Pancreas (tissue), 10 donors: ENCODE measurements around the gene SLC40A1. TPM values are rescaled to one million over a fixed set of nuclear protein-coding genes. Genes with fewer than 3 reads are reported as not detected.

Experiments used
- ATAC-seq, 4 donors: fragments of 200-7000 bp; cut with Tn5 transposase; one replicate each; pipeline versions ENCODE4 v1.8.0 to v1.9.1; 2020; ENCODE audit warnings: mild to moderate bottlenecking in 4 of 4, moderate library complexity in 4 of 4
- DNase-seq, 6 donors: peaks; one replicate each; pipeline ENCODE4 v3.0.0-alpha.2; 2020
- FAIRE-seq: peaks from 2 replicates; lab custom pipeline; 2012; peaks lifted over from hg19 to GRCh38; lab: Jason Lieb, UNC
- H3K27ac ChIP-seq, 4 donors: fragments of 200-600 bp; sonication (generic); 1 replicate in 3 of 4; 2 replicates in 1 of 4; pipeline versions ENCODE4 v1.5.0 to v1.8.0; 2020
- H3K27me3 ChIP-seq, 4 donors: fragments of 200-600 bp; one replicate each; pipeline ENCODE4 v1.8.0; 2021
- H3K36me3 ChIP-seq, 3 donors: fragments of 200-600 bp; sonication (generic) in 1 of 3; one replicate each; pipeline versions ENCODE4 v1.5.0 to v1.8.0; 2020 to 2021
- H3K4me1 ChIP-seq, 3 donors: fragments of 200-600 bp; one replicate each; pipeline ENCODE4 v1.8.0; 2021
- H3K4me3 ChIP-seq, 4 donors: fragments of 200-600 bp; sonication (generic) in 2 of 4; one replicate each; pipeline versions ENCODE4 v1.5.0 to v1.8.0; 2020 to 2021
- H3K9me3 ChIP-seq, 4 donors: fragments of 200-600 bp; one replicate each; pipeline ENCODE4 v1.8.0; 2021
- WGBS, 2 donors: extraction: QIAGEN DNeasy Blood & Tissue Kit; methylation state at CpG; one replicate each; pipeline ENCODE4 v1.1.7; 2013; 5-methylcytosine and 5-hydroxymethylcytosine counted together
- intact Hi-C, 3 donors: fragments of 100-400 bp; cut with DNase I; formaldehyde crosslinking; loops; one replicate each; pipeline versions ENCODE4 v1.11.1 to v1.14.2; 2022
- polyA plus RNA-seq, 2 donors: library from polyadenylated mRNA; stranded (reverse); fragments of 200-250 nt; gene quantifications; one replicate each; pipeline ENCODE4 v1.2.3, GENCODE V29; 2013
- total RNA-seq, 6 donors: library from RNA; stranded (reverse); fragmentation: NEBNext Ultra II Directional in 4 of 6; extraction: Animal tissue kit (Norgen Biotek cat#: 25700) in 4 of 6; gene quantifications; one replicate each; pipeline versions ENCODE4 v1.2.1 to v1.2.4, GENCODE V29; 2021 to 2023
- TF ChIP-seq, protein P1 (sequence below), 4 donors: fragments of 200-600 bp; sonication (generic) in 3 of 4; IDR thresholded peaks; one replicate each; pipeline versions ENCODE4 v1.5.0 to v1.8.0; 2021; ENCODE audit warnings: antibody characterized with exemption in 4 of 4
- donor health status: healthy with polysubstance abuse.
- donor health status: DM: no; HTN: no; CAD: no; lungs with moderate emphysema.
- donor health status: DM: no; HTN: no; CAD: no.
- donor health status: control.
- donor health status: control.
- donor health status: Bipolar disorder and iron deficiency.
- donor health status: DM: yes; HTN: yes; CAD: no.
- donor health status: DM: no; HTN: no; CAD: no.
- donor health status: DM: no; HTN: no; CAD: no.
- donor health status: DM: yes; HTN: yes; CAD: no.

SLC40A1 gene
- total and polyA plus RNA-seq, 8 donors, result 14.0 to 65.8 (median 40.4) TPM

- H3K4me1 ChIP-seq, result no peaks in the 10 kb centered on the region
- WGBS, 2 donors, result 52 to 60% methylated on average over 1 of the region's 1 CpG
- TF ChIP-seq, protein P1, sequence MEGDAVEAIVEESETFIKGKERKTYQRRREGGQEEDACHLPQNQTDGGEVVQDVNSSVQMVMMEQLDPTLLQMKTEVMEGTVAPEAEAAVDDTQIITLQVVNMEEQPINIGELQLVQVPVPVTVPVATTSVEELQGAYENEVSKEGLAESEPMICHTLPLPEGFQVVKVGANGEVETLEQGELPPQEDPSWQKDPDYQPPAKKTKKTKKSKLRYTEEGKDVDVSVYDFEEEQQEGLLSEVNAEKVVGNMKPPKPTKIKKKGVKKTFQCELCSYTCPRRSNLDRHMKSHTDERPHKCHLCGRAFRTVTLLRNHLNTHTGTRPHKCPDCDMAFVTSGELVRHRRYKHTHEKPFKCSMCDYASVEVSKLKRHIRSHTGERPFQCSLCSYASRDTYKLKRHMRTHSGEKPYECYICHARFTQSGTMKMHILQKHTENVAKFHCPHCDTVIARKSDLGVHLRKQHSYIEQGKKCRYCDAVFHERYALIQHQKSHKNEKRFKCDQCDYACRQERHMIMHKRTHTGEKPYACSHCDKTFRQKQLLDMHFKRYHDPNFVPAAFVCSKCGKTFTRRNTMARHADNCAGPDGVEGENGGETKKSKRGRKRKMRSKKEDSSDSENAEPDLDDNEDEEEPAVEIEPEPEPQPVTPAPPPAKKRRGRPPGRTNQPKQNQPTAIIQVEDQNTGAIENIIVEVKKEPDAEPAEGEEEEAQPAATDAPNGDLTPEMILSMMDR (IDR thresholded peaks at IDR 0.05), result no peak
- ATAC-seq, result peak in 3 of 4 donors; percentile 24 to 76 (median 57)
- no peak for DNase-seq
- H3K27me3 ChIP-seq, result no peaks in the 10 kb centered on the region
- H3K4me3 ChIP-seq, result no peak overlapping the region
- no peak for FAIRE-seq
- H3K27ac ChIP-seq, result no peak overlapping the region
- intact Hi-C loops, result no loop called here
- no peaks in the 10 kb centered on the region for H3K9me3 ChIP-seq
- no peaks in the 10 kb centered on the region for H3K36me3 ChIP-seq
These were observed 45.4 kb downstream of the SLC40A1 start for GRCh38 chr2:189534854-189535832.

GRCh38 chr2:189533288-189534035 lies 47.1 kb downstream of the SLC40A1 start:
- TF ChIP-seq, protein P1 (IDR thresholded peaks at IDR 0.05), result no peak
- FAIRE-seq, result no peak
- no peak for DNase-seq
- WGBS, 2 donors, result 70 to 76% methylated on average over 6 of the region's 6 CpGs
- no peak overlapping the region for H3K27ac ChIP-seq
- ATAC-seq, result peak in 1 of 4 donors; percentile 15
- H3K27me3 ChIP-seq, result no peaks in the 10 kb centered on the region
- no peaks in the 10 kb centered on the region for H3K9me3 ChIP-seq
- H3K36me3 ChIP-seq, result no peaks in the 10 kb centered on the region
- no peaks in the 10 kb centered on the region for H3K4me1 ChIP-seq
- intact Hi-C loops, result no loop called here
- H3K4me3 ChIP-seq, result no peak overlapping the region

DNA sequence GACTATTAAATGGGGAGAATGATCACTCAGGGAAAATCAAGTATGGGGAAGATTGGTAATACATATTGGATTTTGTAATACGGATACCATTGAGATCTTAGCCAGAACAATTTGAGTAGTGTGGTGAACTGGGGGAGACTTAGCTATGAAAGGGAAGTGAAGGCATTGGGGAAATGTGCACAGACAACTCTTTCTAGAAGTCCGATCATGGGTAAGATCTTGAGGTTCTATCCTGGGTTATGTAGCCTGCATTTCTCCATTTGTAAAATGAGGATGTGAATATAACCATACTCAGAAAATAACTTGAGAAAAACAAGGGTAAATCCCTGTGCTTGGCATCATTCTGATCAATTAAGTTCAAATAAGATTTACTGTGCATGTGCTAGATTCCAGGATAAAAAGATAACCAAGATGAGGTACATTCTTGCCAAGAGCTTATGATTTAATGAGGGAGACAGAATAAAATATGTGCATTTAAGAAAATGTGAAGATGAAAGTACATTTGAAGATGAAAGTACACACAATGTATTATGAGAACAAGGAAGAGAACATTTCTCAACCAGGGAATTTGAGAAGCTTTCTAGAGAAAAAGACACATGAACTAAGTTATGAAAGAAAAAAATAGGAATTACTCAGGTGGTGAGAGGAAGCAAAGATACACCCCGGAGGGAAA lies 49.5 kb downstream of the SLC40A1 start:
- Histone ChIP-seq H3K4me1 (peaks cover 0 to 7% (median 0%) of the 10 kb centered on the region in 3 donors), H3K27ac (no peak overlapping the region), H3K4me3 (no peak overlapping the region), H3K27me3 (no peaks in the 10 kb centered on the region), H3K9me3 (no peaks in the 10 kb centered on the region), H3K36me3 (no peaks in the 10 kb centered on the region)
- intact Hi-C loops, result no loop called here
- FAIRE-seq (no peak), ATAC-seq (peak in 2 of 4 donors; percentile 15 to 46), DNase-seq (no peak)
- 87 to 91% methylated on average over 3 of the region's 3 CpGs for WGBS, 2 donors
- TF ChIP-seq, protein P1 (IDR thresholded peaks at IDR 0.05), result no peak

DNA sequence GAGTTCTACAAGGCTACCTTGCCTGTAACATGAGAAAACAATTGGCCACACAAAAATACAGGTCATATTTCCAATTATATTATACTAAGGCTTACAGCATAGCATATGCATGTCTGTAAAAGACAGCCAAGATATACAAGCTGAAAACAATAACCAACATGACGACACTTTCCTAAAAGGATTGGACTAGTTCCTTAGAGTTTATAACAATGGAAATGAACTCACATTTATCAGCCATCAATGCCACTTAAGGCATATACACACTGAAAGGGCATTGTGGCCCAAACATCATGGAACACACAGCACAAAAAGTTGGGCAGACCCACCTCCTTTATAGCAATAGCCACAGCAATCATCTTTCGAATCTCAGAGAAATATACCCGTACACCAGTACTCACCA lies 52.0 kb downstream of the SLC40A1 start:
- no peaks in the 10 kb centered on the region for H3K27me3 ChIP-seq
- TF ChIP-seq, protein P1 (IDR thresholded peaks at IDR 0.05), result no peak
- no peak overlapping the region for H3K27ac ChIP-seq
- H3K4me1 ChIP-seq, result peaks cover 0 to 7% (median 0%) of the 10 kb centered on the region in 3 donors
- WGBS, 2 donors, result 87 to 90% methylated on average over 3 of the region's 3 CpGs
- DNase-seq, result no peak
- H3K9me3 ChIP-seq, result no peaks in the 10 kb centered on the region
- intact Hi-C loops, result no loop called here
- no peaks in the 10 kb centered on the region for H3K36me3 ChIP-seq
- ATAC-seq, result no peak
- H3K4me3 ChIP-seq, result no peak overlapping the region
- FAIRE-seq, result no peak
